ENCODE results near the gene WIF1.

GRCh38 chr12:65121956-65122469, 908 bp upstream of the WIF1 start:
- TF ChIP-seq CTCF (IDR thresholded peaks at IDR 0.05) = no peak
- no peak for TF ChIP-seq POLR2A (IDR thresholded peaks at IDR 0.05)
- no peak for TF ChIP-seq EP300 (IDR thresholded peaks at IDR 0.05)

All from stomach (tissue), 4 donors.